ENCODE measurements around the gene UBE2E2. TPM values are rescaled to one million over a fixed set of nuclear protein-coding genes. Genes with fewer than 3 reads are reported as not detected.

UBE2E2 gene
- total and polyA plus RNA-seq, 9 donors, result 25.5 to 84.9 (median 38.5) TPM

DNA sequence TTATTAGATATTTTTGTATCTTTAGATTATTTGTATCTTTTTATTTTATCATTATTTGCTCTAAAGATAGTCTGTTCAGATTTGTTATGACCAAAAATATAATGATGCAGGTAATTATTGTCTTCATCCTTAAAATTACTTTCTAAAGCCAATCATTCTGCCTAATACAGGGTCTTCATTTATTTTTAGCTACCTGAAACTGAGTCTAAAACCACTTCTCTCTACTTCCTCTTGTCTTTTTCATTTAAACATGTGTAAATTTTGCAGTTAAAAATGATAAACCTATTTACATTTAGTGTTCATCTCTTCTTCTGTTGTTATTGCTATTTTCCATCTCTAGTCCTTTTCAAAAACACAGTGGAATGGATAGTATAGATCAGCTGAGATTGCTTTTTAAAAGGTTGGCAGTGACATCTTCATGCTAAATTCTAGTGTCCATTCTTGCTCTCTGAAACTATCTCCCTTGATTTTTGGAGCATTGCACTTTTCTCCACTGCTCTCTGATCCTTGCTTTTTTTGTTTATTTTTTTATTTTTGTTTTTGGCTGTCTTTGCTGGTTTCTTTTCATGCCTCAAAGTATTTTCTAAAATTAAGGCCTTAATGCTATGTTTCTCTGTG, 91.8 kb downstream of the UBE2E2 start:
- TF ChIP-seq, protein P1, sequence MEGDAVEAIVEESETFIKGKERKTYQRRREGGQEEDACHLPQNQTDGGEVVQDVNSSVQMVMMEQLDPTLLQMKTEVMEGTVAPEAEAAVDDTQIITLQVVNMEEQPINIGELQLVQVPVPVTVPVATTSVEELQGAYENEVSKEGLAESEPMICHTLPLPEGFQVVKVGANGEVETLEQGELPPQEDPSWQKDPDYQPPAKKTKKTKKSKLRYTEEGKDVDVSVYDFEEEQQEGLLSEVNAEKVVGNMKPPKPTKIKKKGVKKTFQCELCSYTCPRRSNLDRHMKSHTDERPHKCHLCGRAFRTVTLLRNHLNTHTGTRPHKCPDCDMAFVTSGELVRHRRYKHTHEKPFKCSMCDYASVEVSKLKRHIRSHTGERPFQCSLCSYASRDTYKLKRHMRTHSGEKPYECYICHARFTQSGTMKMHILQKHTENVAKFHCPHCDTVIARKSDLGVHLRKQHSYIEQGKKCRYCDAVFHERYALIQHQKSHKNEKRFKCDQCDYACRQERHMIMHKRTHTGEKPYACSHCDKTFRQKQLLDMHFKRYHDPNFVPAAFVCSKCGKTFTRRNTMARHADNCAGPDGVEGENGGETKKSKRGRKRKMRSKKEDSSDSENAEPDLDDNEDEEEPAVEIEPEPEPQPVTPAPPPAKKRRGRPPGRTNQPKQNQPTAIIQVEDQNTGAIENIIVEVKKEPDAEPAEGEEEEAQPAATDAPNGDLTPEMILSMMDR (IDR thresholded peaks at IDR 0.05), result no peak
- TF ChIP-seq EP300 (IDR thresholded peaks at IDR 0.05), result no peak
- TF ChIP-seq POLR2A (IDR thresholded peaks at IDR 0.05), result no peak
- no peaks in the 10 kb centered on the region for H3K9me3 ChIP-seq
- intact Hi-C loops (cut with DNase I), result no loop called here
- H3K36me3 ChIP-seq, result no peaks in the 10 kb centered on the region
- no peak for DNase-seq
- H3K4me1 ChIP-seq (ENCODE audit: insufficient read depth), result no peaks in the 10 kb centered on the region
- H3K27me3 ChIP-seq, result no peaks in the 10 kb centered on the region
- no peak overlapping the region for H3K4me3 ChIP-seq
- H3K27ac ChIP-seq, result no peak overlapping the region

DNA sequence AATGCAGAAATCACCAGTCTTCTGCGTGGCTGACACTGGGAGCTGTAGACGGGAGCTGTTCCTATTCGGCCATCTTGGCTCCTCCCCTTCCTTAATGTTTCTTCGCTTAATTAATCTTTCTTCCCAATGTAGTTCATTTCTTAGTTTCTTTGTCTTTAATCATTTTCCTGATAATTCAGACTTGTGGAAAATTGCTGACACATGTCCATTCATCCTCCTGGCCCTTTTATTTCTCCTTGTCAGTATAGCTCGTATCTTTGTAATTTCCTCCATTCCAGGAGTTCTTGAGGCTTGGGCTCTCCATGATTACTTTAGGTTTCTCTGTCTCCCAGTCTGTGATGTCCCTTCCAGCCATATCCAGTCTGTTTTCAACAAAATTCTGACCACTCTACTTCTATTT, 98.7 kb downstream of the UBE2E2 start:
- Histone ChIP-seq H3K27me3 (no peaks in the 10 kb centered on the region), H3K4me3 (no peak overlapping the region), H3K36me3 (no peaks in the 10 kb centered on the region), H3K9me3 (no peaks in the 10 kb centered on the region), H3K4me1 (ENCODE audit: insufficient read depth) (peaks cover 1% of the 10 kb centered on the region), H3K27ac (no peak overlapping the region)
- intact Hi-C loops (cut with DNase I), result loop anchor here in 1 of 4 donors (5.0 kb wide), 1 partner anchor 1830 kb away; no protein-coding TSS in a partner anchor
- TF ChIP-seq EP300 (IDR thresholded peaks at IDR 0.05) (no peak), POLR2A (IDR thresholded peaks at IDR 0.05) (no peak)
- TF ChIP-seq, protein P1 (IDR thresholded peaks at IDR 0.05), result no peak
- 86 to 91% (median 88%) methylated on average over 5 of the region's 5 CpGs for WGBS, 3 donors
- no peak for DNase-seq

DNA sequence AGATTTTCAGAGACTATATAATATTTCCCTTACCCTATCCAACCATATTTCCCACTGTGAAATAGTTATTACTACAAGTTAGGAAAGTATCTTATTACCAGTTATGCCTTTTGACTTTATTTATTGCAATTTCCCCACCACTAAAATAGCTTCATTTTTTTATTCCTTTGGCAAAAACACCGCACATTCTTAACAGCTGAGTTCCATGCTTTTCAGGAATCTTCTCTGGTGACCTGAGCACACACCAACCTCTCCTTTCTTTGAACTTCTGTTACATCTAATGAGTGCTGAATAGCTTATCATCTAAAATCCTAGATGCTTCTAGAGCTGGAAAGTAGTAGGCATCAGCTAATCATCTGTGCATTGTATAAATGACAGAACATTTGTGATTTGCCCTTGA, 99.1 kb downstream of the UBE2E2 start:
- WGBS, 3 donors, result 20 to 55% (median 35%) methylated on average over 1 of the region's 1 CpG
- Histone ChIP-seq H3K27ac (no peak overlapping the region), H3K4me3 (no peak overlapping the region), H3K4me1 (ENCODE audit: insufficient read depth) (peaks cover 1% of the 10 kb centered on the region), H3K9me3 (no peaks in the 10 kb centered on the region), H3K36me3 (no peaks in the 10 kb centered on the region), H3K27me3 (no peaks in the 10 kb centered on the region)
- no peak for DNase-seq
- intact Hi-C loops (cut with DNase I), result loop anchor here in 1 of 4 donors (5.0 kb wide), 1 partner anchor 1830 kb away; no protein-coding TSS in a partner anchor
- no peak for TF ChIP-seq POLR2A (IDR thresholded peaks at IDR 0.05)
- no peak for TF ChIP-seq EP300 (IDR thresholded peaks at IDR 0.05)
- TF ChIP-seq, protein P1 (IDR thresholded peaks at IDR 0.05), result no peak

DNA sequence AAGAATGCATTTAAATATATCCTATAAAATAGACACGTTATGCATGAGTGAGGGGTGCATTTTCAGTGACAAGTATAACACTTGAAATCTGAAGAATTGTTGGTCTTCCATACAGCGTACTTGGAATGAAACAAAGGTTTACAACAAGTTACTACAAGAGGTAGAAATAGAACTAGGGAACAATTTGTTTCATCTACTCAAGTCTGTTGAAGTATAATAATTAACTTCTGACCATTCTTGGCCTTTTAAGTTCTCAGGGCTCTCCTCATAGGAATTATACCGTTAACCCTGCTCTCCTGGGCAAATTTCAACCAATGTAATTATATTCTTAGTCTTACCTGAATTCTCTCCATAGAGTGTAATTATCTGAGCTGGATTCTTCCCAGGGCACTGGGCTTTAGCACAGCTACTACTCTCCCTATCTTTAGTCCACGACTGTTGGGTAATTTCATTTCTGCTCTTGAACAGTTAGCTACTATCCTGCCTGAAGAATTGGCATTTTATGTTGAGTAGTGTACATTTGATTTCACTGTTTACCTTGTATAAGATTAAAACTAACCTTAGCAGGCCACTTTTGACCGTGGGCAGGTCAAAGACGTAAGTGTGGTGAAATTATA, 100.6 kb downstream of the UBE2E2 start:
- no peak for TF ChIP-seq EP300 (IDR thresholded peaks at IDR 0.05)
- TF ChIP-seq, protein P1 (IDR thresholded peaks at IDR 0.05), result no peak
- TF ChIP-seq POLR2A (IDR thresholded peaks at IDR 0.05), result no peak
- intact Hi-C loops (cut with DNase I), result loop anchor here in 1 of 4 donors (5.0 kb wide), 1 partner anchor 1829 kb away; no protein-coding TSS in a partner anchor
- Histone ChIP-seq H3K27me3 (no peaks in the 10 kb centered on the region), H3K4me1 (ENCODE audit: insufficient read depth) (peaks cover 1% of the 10 kb centered on the region), H3K4me3 (no peak overlapping the region), H3K9me3 (no peaks in the 10 kb centered on the region), H3K27ac (peak overlapping the region in 1 of 2 donors; percentile 38), H3K36me3 (no peaks in the 10 kb centered on the region)
- DNase-seq, result no peak
- WGBS, 3 donors, result 45 to 60% (median 52%) methylated on average over 6 of the region's 6 CpGs

Measured in ovary (tissue), 9 donors.